HG03342 (cell line): ENCODE data around the gene FAM163B.

Experiments used
- ATAC-seq: cut with Tn5 transposase; IDR thresholded peaks from one replicate; pipeline ENCODE4 v1.9.1; 2021; ENCODE audit warnings: mild to moderate bottlenecking, moderate library complexity; ENCODE audit not compliant: unreplicated experiment

FAM163B gene

DNA sequence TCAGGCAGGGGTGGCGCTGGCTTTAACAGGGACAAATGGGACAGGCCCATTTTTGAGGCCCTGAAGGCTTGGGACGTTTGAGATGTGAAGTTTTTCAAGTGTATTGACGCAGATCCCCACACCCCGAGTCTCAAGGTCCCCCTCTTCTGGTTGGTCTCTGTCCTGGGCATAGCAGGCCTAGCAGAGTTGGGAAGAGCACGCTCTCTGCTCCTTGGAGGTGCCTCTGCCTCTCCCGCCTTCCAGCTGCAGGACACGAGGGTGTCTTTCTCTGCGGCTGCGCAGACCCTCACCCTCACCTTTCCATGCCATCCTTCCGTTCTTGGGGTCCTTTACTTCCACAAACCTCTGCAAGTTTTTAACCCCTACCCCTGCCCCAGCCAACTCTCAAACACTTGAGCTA, 56.1 kb downstream of the FAM163B start:
- no peak for ATAC-seq

DNA sequence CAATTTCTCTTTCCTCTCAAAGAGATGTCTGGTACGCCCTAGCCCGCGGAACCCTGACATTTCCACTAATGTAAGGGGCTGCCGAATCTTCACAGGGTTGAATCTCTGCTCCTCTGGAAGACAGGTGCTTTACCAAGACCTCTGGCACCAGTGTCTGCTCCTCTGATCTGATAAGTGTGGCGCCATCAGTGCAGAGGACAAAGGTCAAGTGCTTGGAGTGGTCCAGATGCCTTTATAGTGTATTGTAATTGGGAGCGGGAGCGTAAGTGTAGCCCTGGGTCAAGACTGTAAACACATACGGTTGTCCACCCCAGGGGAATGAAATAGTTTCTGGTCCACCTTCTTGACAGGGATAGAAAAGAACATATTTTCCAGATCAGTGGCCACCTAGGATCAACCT, 57.0 kb downstream of the FAM163B start:
- no peak for ATAC-seq

DNA sequence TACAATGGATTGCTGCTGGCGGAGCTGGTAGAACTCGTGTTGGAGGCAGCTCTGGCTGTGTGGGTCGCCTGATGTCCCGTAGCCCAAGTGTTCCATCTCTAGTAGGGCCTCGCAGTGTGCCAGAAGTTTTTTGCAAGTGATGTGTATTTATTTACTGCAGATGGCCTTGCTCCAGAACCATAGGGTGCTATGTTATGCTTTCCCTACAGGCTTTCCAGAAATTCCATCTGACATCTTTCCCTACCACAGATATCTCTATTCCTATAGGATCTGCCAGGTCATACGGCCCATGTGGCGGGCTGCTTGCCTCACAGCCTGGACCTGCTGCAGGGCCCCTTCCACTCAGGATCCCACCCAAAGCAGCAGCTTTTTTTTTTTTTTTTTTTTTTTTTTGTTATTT, 57.7 kb downstream of the FAM163B start:
- ATAC-seq: no peak

DNA sequence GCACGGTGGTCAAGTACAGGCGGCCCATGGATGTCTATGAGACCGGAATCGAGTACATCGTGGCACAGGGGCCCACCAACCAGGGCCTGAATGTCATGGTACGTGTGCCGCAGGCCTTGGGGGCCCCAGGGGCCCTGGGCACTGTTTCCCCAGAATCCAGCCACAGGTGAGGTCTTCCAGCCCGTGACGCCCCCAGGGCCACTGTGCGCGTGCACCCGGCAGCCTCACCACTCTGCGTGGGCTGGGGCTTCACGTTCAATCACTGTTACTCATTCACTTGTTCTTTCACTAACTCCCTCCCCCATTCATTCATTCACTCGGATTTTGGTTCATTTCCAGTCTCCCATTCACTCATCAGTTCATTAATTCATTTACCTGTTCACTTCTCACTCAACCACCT, 62.1 kb downstream of the FAM163B start:
- ATAC-seq: no peak

DNA sequence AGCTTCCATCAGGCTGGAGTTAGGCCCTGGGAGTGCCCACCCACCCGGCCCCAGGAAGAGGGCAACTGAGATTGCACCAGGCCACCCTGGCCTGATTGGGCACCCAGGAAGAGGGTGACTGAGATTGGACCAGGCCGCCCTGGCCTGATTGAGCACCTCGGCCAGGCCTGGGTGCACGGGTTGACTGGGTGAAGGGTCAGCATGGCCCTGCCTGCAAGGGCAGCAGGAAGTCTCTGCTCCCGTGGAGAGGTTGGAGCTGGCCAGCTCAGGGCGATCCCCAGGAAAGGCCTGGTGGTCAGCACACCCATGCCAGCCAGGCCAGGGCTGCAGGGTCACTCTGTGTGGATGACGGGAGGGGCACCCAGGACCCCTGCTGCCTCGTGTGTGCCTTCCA, 62.9 kb downstream of the FAM163B start:
- no peak for ATAC-seq

DNA sequence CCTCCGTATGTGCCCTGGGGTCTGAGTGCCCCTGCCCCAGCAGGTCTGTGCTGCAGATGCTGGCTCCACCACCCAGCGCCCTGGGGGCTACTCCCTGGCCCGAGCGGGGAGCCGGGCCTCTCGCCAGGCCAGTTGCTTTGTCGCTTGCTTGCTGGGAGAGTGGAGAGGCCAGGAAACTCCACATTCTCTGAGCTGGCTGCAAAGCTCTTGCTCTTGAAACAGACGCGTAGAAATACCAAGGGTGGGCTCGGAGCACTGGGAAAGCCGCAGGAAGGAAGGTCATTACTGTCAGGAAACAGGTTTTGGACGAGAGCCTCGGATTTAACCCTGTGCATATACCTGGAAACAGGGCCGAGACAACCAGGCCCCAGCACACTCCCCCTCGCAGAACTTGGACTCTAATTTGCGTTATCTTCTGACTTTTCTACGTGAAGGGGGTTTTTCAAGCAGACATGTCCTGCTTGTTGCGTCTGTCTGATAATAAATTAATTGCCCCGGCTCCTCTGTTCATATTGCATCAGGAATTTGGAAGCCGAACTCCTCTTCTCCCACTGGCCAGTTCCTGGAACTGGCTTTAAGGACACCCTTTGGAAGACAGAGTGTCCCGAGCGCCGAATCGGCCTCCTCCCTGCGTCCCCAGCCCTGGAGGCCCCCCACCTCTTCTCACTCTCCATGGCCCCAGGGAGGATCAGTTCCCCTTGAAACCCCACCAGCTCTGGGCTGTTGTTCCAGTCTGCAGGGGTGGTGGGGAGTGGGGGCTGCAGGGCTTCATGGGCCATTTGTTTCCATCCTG, 63.5 kb downstream of the FAM163B start:
- no peak for ATAC-seq

DNA sequence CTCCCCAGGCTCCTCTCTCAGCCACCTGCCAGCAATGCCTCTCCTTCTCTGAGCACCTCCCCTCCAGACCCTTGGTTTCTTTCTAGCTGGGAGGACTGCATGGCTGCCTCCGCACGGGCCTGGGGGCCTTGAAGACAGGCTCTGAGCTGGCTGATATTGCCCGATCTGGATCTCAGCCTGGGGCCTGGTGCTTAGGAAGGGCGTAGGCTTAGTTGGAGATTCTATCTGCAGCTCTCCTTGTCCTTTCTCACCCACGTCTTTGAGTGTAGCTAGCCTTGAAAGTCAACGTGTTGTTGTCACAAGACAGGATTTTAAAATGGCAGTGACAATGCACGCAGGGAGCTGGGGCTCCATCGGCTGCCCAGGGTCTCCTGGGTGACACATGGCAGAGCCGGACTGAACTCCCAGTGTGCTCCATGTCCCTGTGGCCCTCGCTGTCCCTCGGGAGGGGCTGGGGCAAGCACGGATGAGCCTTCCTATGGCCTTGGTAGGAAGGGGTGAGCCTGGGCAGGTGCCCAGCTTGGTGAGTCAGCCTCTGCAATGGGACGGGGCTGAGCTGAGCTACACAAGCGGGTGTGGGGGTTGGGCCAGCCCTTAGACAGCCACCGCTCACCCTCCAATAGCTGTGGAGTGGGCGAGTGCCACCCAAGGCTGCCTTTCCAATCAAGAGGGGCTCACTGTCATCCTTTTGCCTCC, 65.3 kb downstream of the FAM163B start:
- ATAC-seq: no peak

DNA sequence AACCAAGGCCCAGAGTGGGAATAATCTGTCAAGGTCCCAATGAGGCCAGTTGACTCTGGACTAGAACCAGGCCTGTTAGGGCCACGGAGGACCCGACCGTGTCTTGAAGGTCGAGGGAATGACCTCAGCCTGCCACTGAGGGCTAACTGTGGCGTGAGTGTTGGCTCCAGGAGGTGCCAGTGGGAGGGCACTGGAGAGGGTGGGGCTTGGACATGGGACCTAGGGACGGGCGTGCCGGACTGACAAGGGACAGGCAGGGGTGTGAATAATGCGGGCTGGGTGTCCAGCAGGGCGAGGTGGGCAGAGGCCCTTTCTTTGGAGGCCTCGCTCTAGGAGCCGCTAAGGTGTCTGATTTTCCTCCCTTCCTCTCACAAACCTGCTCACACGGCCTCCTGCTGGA, 67.2 kb downstream of the FAM163B start:
- ATAC-seq: no peak

DNA sequence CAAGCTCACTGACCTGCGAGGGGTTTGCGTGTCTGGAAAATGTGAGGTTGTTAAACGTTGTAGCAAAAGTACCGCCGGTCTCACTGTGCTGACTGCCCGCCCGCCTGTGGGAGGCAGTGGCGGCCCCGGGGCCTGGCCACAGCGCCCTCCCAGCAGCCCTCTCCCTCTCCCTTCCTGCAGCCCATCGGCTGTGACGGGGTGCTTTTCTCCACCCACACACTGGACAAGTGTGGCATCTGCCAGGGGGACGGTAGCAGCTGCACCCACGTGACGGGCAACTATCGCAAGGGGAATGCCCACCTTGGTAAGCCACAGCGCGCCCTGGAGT, 68.5 kb downstream of the FAM163B start:
- ATAC-seq: no peak

DNA sequence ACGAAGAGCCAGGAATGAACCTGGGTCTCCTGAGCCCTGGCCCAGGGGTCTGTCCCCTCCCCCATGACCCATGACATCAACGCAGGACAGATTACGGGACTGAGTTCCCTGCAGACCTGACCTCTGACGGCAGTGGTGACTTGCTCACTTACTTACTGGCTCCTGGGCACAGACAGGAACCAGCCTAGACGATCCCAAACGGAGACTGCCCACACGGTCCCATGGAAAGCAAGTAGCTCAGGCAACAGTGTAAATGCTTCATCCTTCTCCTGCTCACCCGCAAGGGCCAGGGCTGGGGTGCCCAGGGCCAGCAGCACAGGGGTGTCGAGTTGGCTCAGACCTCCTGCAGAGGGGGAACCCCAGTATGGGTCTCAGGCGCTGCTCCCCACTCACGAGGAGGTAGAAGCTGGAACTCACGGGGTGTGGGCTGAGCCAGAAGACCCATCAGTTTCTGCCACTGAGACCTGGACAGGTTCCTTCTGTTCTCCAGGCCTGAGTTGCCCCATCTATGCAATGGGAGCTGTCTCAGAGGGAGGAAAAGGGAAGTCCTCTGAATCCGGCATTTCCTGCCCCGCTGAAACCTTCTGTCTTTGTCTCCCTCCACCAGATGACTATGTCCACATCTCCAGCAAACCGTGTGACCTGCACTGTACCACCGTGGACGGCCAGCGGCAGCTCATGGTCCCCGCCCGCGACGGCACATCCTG, 69.0 kb downstream of the FAM163B start:
- ATAC-seq: no peak

DNA sequence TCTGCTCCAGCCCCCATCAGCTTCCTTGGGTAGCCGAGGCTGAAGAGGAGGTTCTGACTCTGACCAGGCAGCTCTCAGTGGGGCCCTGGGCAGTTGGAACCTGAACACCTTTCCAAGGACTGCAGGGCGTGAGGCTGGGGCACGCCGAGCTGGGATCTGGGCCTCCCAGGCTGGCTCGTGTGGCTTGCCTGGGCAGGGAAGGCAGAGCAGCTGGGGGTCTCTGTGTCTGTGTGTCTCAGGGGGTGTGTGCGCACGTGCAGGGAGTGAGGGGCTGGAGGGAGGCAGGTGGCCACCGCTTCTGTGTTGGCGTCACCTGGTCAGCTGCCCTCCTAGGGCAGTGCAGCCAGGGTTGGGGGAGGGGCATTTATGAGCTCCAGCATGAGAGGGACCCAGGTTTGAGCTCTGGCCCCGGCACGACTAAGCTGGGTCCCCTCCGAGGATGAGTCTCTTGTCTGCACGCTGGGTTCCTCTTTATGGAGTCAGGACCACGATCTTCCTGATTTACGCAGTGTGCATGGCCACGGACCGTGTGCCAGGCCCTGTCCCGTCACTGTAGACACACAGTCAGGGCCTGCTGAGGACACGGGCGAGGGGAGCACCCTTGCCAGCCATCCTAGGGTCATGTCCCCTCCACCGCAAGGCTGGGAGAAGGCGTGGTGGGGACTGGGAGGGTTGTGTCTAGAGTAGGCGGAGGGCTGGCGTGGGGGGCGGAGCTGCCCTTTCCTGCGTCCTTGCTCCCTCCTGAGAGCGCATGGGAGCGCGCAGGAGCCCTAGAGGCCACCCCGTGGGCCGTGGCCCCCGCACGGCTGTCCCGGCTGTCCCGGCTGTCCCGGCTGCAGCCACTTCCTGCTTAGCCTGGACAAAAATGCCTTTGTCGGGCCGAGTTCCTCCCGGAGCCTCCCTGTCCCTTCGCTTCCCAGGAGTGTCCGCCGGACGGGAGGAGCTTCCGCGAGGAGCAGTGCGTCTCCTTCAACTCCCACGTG, 70.0 kb downstream of the FAM163B start:
- ATAC-seq: no peak

DNA sequence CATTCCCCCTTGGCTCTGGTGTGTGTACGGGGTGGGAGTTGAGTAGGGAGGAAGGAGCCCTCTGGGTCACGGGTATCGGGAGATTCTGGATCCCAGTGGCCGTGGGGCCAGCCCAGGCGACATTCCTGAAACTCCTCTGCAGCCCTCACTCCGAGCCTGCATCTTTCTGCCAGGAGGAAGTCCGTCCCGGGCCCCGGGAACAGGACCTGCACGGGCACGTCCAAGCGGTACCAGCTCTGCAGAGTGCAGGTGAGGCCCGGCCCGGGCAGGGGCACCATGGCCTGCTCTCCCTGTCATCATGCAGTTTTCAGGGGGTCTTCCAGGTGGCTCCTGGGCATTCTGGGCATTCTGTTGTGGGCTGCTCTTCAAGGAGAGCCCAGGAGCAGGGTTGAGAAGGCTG, 71.0 kb downstream of the FAM163B start:
- ATAC-seq: no peak

DNA sequence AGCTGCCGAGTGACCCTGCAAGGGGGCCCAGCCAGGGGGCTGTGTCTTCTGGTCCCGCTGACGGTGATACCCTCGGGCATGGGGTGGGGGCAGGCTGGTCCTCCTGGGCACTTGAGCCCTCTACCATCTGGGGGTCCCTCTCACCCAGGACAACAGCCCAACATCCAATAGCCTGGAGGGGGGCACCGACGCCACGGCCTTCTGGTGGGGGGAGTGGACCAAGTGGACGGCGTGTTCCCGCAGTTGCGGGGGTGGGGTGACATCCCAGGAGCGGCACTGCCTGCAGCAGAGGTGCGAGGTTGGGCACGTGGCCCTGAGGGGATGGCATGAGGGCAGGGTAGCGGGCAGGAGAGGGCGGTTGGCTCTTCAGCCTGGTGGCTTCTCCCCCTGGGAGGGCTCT, 71.9 kb downstream of the FAM163B start:
- no peak for ATAC-seq

DNA sequence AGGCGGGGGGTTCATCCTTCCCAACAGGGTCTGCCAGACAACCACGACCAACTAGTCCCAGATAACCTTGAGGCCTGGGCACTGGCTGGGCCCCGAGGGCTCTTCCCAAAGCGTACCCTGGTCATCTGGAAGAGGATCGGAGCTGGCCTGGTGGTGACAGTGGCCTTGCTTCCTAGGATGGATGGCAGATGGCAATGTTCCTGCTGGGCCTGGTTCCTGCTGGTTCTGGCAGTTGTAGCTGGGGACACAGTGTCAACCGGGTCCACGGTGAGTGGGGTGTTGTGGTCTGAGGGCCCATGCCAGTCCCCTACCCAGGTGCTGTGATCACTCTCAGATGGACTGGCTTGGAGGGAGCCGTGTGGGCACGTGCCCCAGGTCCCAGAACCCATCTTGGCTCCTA, 72.7 kb downstream of the FAM163B start:
- ATAC-seq: no peak

DNA sequence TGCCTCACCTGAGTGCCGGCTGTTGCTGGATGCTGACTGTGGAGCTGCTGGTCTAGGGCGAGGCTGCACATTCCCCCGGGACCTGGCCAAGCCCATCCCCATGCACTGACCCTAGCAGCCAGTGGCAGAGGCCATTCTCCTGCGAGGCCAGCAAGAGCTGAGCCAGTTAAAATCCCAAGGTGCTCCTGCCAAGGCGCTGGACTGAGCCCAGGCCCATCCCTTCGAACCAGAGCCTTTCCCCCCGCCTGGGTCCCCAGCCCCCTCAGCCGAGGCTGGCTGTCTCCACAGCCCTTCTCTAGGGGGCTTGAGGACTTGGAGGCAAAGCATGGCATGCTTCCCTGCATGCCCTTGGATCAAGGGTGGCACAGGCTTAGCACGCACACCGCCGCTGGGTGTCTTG, 73.1 kb downstream of the FAM163B start:
- ATAC-seq: no peak

DNA sequence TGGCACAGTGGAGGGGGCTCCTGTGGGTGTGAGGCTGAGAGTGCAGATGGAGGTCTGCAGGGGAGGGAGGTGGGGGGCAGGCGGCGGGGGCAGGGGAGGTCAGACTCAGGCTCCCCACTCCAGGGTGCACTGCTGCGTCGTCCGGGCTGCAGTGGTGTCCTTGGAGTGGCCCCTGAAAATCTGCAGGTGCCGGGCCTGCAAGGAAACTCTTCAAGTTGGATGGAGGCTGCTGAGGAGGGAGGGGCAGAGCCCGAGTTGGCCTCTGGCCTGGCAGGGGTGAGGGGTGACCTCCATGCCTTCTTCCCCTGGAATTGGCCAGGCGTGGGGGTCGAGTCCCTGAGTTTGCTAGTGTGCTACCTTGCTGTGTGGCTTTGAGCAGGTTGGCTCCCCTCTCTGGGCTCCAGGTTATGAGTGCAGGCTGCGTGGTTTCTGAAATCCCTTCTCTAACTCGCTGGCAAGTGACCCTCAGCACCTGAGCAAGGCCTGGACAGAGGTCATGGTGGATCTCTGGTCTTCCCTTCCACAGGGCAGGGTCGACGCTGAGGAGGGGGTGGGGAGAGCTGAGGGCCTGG, 73.8 kb downstream of the FAM163B start:
- no peak for ATAC-seq

DNA sequence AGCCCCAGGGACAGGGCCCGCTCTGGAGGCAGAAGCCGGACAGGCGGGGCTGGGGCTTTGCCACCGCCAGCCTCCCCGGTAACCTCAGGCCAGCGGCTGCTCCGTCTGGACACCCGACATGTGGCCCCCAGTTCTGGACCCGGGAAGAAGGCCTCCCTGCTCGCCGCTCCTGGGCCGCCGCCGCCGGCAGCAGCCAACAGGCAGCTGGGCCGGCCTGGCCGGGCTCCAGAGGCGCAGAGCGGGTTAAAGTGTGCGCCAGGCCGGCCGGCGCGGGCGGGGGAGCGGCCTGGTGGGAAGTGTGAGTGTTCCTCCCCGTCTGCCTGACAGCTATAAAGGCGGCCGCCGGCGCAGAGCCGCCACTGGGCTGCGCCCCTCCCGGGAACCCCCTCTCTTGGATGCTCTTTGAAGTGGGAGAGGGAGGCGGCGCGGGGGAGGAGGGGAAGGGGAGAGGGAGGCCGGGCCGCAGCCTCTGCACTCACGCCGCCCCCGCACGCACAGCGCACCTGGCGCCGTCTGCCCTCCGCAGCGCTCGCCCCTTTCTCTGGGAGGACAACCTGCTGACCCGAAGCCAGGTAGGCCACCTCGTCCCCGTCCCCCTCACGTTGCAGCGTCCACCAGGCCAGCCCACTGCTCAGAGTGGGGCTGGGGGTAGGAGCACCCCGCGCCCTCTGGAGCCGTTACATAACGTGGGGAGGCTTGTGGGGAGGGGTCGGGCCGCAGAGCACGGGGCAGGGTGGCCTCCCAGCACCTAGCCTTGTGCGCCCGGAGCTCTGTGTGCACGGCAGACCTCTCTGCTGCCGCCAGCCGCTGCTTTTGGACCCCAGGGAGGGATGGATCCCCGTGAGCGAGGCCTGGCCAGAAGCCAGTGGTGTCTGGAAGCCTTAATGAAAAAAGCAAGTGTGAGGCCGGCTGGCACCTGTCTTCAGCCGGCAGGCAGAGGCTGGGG, 74.6 kb downstream of the FAM163B start, which contains the start of gene ADAMTSL2:
ADAMTSL2 (plus strand) TSS at position 359 of the 946 bp plus-strand sequence. CDS start 2,009 bp downstream, outside the sequence.
- no peak for ATAC-seq

DNA sequence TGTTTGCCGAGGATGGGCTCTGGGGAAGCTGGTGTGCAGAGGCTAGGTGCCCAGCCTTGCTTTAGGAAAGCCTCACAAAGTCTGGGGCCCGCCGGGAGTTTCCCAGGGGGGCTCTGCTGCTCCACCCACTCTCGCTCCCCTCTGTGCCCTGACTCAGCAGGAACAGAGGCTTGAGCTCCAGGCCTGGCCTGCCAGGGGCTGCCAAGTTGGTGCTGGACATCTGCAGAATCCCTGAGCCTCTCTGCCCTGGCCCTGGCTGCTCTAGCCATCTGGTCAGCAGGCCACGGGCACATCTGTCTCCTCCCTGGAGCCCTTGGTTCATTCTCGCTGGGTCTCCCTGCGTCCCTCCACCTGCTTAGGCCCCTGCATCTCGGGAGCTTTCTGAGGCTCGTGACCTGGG, 75.3 kb downstream of the FAM163B start:
- no peak for ATAC-seq

DNA sequence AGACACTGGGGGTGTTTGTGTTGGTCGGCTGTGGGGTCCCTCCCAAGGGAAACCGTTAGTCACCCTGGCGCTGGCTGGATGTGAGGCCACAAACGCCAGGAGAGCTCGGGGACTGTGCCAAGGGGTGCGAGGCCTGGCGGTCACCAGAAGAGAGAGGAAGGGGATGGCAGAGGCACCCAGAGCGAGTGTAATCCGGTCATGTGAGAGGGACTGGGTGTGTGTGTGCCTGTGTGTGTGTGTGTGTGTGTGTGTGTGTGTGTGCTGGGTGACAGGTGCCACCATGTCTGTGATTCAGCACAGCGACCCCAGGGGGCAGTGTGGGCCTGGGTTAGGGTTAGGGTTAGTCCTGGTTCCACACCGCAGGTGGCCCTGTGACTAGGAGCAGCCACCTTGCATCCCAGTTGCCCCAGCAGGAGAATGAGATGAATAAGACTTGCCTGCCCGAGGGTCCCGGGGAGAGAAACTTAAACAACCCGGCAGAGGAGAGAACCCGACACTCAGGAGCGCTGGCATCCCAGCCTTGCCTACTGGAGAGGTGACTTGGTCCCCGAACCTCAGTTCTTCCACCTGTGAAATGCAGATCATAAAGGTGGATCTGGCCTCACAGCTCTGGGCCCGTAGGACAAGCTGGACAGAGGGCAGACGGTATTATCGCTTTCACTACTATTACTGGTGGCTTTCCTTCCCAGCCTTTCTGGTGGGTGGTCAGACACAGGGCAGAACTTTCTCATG, 76.1 kb downstream of the FAM163B start:
- ATAC-seq: no peak
